ENCODE measurements around the gene C1orf105.

Gene C1orf105

DNA sequence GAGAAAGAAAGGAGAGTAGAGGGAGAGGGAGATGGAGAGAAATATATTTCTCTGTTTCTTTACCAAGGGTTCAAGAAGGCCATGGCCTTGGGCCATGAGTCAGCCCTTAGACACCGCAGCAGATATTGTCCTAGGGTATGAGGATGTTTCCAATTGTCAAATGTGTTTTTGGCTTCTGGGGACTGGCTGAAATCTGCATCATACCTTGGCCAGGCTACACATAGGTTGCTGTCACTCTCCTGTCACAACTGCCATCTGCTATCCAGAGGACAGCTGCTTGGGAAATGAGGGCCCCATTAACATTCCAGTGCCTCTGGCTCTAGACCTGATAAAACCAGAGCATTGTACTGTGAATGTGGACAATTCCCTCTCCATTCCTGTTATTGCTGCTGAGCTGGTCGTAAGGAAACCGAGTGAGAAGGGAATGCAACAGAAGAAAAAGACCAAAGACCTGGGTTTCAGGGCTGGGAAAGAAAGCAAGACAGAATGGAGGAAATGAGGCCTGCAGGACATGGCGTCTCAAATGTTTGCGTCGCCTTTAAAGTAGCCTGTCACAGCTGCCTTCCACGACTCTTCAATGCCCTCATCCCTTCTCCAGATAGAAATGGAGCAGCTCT is 32.2 kb downstream of the C1orf105 start:
- TF ChIP-seq EZH2 (optimal IDR thresholded peaks at IDR 0.05; ENCODE audit: low read depth, low read length) (no peak), EZH2phosphoT487 (IDR thresholded peaks at IDR 0.05; ENCODE audit: low read length) (no peak)
- TF ChIP-seq, protein P1, sequence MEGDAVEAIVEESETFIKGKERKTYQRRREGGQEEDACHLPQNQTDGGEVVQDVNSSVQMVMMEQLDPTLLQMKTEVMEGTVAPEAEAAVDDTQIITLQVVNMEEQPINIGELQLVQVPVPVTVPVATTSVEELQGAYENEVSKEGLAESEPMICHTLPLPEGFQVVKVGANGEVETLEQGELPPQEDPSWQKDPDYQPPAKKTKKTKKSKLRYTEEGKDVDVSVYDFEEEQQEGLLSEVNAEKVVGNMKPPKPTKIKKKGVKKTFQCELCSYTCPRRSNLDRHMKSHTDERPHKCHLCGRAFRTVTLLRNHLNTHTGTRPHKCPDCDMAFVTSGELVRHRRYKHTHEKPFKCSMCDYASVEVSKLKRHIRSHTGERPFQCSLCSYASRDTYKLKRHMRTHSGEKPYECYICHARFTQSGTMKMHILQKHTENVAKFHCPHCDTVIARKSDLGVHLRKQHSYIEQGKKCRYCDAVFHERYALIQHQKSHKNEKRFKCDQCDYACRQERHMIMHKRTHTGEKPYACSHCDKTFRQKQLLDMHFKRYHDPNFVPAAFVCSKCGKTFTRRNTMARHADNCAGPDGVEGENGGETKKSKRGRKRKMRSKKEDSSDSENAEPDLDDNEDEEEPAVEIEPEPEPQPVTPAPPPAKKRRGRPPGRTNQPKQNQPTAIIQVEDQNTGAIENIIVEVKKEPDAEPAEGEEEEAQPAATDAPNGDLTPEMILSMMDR (IDR thresholded peaks at IDR 0.05; ENCODE audit: low read length) = no peak
- H3F3A ChIP-seq (ENCODE audit: insufficient read depth, low read length) = no peaks in the 10 kb centered on the region
- no peaks in the 10 kb centered on the region for H3K27me3 ChIP-seq (replicated peaks; ENCODE audit: insufficient read depth, low read length)
- no peaks in the 10 kb centered on the region for H3K36me3 ChIP-seq (replicated peaks; ENCODE audit: insufficient read depth, low read length)
- H4K20me1 ChIP-seq (ENCODE audit: insufficient read depth, low read length) = no peaks in the 10 kb centered on the region
- no peak for DNase-seq
- no peaks in the 10 kb centered on the region for H3K4me1 ChIP-seq (ENCODE audit: low read length)
- H3K9ac ChIP-seq (ENCODE audit: low read length) = no peak overlapping the region
- H3K4me2 ChIP-seq (ENCODE audit: low read depth, low read length) = no peak overlapping the region
- no peak overlapping the region for H3K27ac ChIP-seq (ENCODE audit: low read length)
- no peaks in the 10 kb centered on the region for H3K79me2 ChIP-seq (ENCODE audit: low read length)
- no peak overlapping the region for H2AFZ ChIP-seq (ENCODE audit: low read length)
- no peak overlapping the region for H3K4me3 ChIP-seq (ENCODE audit: low read length)
- no peaks in the 10 kb centered on the region for H3K9me2 ChIP-seq (replicated peaks; ENCODE audit: insufficient read depth, low read length)
- no peaks in the 10 kb centered on the region for H3K9me3 ChIP-seq (replicated peaks; ENCODE audit: insufficient read depth, low read length)

DNA sequence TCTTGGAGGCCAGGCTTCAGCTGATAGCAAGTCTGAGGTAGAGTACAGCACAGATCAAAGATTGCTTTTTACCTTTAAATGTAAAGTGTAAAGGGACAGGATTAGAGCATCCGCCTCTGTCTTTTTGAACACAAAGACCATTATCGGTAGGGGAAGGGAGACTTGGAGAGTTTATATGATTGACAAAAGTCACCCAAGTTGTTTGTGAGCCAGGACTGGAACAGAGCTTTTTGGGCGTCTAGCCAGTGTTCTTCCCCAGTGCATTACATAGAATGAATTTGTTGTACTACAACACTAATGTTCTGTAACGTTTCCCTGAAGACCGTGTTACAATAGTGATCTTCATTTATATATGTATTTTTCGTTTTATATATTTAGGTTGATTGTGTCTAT is 32.7 kb downstream of the C1orf105 start:
- Histone ChIP-seq H3F3A (ENCODE audit: insufficient read depth, low read length) (no peaks in the 10 kb centered on the region), H3K27ac (ENCODE audit: low read length) (no peak overlapping the region), H3K4me1 (ENCODE audit: low read length) (no peaks in the 10 kb centered on the region), H4K20me1 (ENCODE audit: insufficient read depth, low read length) (no peaks in the 10 kb centered on the region), H3K36me3 (replicated peaks; ENCODE audit: insufficient read depth, low read length) (no peaks in the 10 kb centered on the region), H3K27me3 (replicated peaks; ENCODE audit: insufficient read depth, low read length) (no peaks in the 10 kb centered on the region), H3K4me3 (ENCODE audit: low read length) (no peak overlapping the region), H2AFZ (ENCODE audit: low read length) (no peak overlapping the region), H3K9me2 (replicated peaks; ENCODE audit: insufficient read depth, low read length) (no peaks in the 10 kb centered on the region), H3K79me2 (ENCODE audit: low read length) (no peaks in the 10 kb centered on the region), H3K9me3 (replicated peaks; ENCODE audit: insufficient read depth, low read length) (no peaks in the 10 kb centered on the region), H3K4me2 (ENCODE audit: low read depth, low read length) (no peak overlapping the region), H3K9ac (ENCODE audit: low read length) (no peak overlapping the region)
- no peak for DNase-seq
- TF ChIP-seq EZH2phosphoT487 (IDR thresholded peaks at IDR 0.05; ENCODE audit: low read length) (no peak), EZH2 (optimal IDR thresholded peaks at IDR 0.05; ENCODE audit: low read depth, low read length) (no peak)
- TF ChIP-seq, protein P1 (IDR thresholded peaks at IDR 0.05; ENCODE audit: low read length) = no peak

DNA sequence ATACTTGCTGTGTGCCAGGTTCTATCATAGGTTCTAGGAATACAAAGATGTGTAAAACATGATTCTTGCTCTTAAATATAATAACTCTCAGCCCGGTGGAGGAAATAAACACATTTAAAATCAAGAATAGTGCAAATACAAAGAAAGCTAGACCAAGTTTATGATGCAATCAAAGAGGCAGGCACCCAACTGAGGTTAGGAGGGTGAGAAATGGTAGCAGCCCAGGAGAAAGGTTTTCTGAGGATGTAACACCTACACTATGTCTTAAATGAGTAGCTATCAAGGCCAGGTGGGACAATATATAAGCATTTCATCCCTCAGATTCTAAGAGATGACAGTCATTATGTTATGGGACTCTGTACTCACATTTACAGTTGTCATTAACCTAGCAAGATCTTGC is 33.1 kb downstream of the C1orf105 start:
- Histone ChIP-seq H2AFZ (ENCODE audit: low read length) (no peak overlapping the region), H3K79me2 (ENCODE audit: low read length) (no peaks in the 10 kb centered on the region), H3K4me1 (ENCODE audit: low read length) (no peaks in the 10 kb centered on the region), H3K9ac (ENCODE audit: low read length) (no peak overlapping the region), H3K36me3 (replicated peaks; ENCODE audit: insufficient read depth, low read length) (no peaks in the 10 kb centered on the region), H3K9me3 (replicated peaks; ENCODE audit: insufficient read depth, low read length) (no peaks in the 10 kb centered on the region), H3K4me2 (ENCODE audit: low read depth, low read length) (no peak overlapping the region), H3K27ac (ENCODE audit: low read length) (no peak overlapping the region), H4K20me1 (ENCODE audit: insufficient read depth, low read length) (no peaks in the 10 kb centered on the region), H3K9me2 (replicated peaks; ENCODE audit: insufficient read depth, low read length) (no peaks in the 10 kb centered on the region), H3K27me3 (replicated peaks; ENCODE audit: insufficient read depth, low read length) (no peaks in the 10 kb centered on the region), H3K4me3 (ENCODE audit: low read length) (no peak overlapping the region), H3F3A (ENCODE audit: insufficient read depth, low read length) (no peaks in the 10 kb centered on the region)
- DNase-seq = no peak
- TF ChIP-seq EZH2 (optimal IDR thresholded peaks at IDR 0.05; ENCODE audit: low read depth, low read length) = no peak
- no peak for TF ChIP-seq EZH2phosphoT487 (IDR thresholded peaks at IDR 0.05; ENCODE audit: low read length)
- TF ChIP-seq, protein P1 (IDR thresholded peaks at IDR 0.05; ENCODE audit: low read length) = no peak

All from MM.1S (cell line).